ENCODE data around the gene DENND1A.
"Not testable (repeated sequence)": the region's sequence is repeated elsewhere in the genome, so short reads cannot be mapped to it uniquely, and the experiment has no call there.

DENND1A gene

DNA sequence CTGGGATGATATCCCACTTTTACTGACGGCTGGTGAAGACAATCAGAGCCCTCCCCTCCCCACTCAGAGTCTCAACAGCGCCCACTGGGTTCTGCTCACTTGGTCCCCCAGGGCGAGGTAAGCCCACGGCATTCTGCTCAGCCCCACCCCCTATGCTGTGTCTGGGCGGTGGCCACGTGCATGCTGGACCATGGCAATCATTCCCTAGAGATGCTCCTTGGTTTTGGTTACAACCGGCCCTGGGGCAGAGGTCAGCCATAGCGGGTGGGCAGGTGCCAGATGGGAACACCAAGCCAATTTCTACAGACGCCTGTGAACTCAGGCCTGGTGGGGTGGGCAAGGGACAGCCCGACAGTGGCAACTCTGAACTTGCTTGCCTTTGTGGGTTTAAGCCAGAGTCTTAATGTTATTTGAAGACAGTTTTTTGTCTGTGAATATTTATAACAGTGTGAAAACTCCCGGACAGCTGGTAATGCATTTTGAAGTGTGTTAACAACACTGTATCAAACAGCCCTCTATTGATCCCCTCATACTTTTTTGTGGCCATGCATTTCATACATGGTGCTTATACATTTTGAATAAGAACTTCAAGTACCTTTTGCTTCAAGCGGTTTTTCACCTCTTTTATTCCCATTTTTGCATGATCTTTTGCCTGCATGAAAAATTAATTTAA, 479.7 kb downstream of the DENND1A start:
- no peak for DNase-seq

DNA sequence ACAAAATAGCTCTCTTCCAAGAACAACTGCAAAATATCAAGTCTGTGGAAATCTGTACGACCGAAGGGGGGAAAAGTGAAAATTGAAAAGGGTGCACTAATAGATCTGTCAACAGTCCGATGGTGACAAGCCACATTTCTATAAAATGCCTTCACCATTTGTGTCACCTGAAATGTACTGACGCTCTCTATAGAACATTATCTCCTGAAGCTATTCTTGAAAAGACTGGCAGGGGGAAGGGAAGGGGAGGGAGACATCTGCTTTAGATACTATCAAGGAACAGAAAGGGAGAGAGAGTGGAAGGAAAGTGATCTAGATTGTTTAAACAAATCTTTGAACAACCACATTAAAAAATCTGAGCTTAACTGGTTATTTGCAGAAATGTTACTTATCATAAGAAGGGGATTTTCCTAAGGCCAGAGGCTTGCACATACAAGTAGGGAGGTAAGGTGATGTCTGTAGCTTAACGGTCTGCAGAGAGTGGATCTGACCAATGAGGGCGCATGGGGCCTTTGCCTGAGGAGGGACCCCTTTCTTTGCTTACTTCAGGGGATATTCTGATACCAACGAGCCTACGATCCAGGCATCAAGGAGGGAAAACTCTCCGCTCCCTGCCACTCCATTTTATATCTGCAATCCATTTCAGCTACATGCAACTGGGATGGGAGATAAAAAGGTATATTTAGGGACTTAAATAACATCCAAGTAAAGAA, 481.8 kb downstream of the DENND1A start:
- DNase-seq: no peak

DNA sequence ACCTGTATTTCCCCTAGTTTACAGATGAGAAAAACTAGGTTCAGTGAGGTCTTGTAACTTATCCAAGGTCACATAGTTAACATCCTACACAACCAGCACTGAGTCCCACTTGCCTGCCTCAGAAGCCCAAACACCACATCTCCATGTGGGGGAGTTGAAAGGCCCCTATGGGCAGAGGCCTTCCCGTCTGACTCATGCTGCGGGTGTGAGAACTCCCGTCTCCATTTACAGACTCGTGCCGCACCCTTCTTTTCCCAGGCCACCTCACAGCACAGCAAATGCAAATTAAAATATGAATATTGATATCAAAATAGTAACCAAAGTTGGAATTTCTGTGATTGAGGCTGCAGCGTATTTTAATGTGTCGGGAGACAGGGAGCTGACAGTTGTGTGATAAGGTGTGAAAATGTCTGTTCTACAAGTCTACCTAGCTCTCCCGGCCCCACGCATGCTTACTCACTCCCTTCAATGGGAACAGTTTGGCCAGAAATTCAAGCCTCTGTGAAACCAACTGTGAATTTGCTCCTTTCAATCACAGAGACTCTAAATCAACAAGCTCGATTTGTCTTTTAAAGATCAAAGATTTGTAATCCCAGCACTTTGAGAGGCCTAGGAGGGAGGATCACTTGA, 483.8 kb downstream of the DENND1A start:
- DNase-seq: peak; percentile 65

DNA sequence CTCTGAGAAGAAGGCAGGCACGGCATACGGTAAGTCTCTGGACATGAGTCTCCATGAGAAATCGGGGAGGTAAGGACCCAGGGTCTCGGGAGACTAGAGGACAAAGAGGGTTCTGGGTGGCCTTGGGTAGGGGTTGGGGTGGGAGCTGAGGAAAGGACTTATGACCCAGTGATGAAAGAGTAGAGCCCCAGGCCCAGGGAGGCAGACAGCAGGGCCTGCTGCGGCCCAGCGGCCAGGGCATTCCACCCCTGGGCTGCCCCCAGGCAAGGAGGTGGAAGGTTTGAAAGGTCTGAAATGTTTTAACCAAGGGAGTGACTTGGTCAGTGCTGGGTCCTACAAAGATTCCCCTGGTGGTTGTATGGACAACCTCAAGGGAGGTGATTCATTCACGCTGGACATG, 484.8 kb downstream of the DENND1A start:
- no peak for DNase-seq

DNA sequence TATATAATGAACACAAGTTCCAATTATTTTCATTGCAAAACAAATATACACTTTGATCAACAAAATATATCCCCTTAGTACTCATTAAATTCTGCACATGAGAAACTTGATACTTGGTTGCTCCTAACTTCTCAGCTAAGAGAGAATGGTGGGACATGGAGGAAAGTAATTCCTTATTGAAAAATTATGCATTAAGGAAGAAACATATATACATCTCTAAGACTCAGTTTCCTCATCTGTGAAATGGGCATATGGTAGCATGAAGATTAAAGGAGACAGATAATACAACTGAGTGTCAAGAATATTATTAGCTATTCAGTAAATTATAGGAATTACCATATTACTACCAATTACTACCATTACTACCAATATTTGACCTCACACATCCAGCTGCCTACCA, 488.2 kb downstream of the DENND1A start:
- no peak for DNase-seq

DNA sequence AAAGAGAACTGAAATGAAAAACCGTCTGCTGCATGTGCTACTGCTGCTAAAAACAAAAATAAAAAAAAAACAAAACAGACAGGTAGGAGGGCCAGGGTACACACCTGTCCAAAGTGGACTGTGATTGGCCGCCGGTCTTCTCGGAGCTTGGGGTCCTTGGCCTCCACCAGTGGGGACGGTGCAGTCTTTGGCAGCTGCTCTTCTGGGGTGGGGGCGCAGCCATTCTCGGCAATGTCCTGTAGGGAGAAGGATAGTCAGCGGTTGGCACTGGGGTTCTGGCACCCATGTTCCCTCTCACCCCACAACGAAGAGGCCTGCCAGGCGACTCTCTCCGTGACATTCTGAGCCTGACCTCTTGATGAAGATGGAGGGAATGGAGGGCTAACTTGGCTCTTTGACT, 489.7 kb downstream of the DENND1A start:
- no peak for DNase-seq

DNA sequence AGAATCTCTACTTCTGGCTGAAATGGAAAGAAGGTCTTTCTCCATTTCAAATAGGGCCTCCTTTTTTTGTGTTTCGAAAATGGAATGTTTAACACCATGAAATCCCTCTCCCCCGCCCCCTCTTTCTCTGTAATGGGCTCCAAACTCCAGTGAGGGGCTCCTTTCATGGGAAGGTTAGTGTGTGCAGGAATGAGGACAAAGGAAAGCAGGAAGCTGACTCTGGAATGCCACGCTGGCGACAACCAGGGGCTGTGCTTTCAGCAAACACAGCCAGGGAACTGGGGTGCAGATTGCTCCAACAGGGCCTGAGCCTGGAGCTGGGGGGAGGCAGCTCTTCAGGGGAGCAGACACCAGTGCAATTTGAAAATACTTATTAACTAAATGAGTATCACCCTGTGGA, 491.1 kb downstream of the DENND1A start:
- peak; percentile 16 for DNase-seq

DNA sequence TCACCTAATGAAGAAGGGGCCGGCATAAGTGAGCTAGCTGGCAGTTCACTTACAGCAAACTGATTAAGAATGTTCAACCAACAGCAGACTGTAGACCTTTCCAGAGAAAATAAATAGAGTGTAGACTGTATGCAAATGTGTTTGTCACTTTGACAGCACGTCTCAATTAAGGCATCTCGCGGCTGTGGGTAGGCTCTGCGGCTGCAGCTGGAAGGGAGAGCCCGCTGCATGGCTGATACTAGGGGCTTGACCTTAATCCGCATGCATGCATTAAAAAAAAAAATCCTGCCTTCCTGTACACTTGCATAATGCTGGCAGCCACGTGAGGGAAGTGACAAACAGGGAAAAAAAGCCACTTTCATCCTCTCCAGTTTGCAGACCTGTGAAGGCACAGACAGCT, 491.6 kb downstream of the DENND1A start:
- no peak for DNase-seq

DNA sequence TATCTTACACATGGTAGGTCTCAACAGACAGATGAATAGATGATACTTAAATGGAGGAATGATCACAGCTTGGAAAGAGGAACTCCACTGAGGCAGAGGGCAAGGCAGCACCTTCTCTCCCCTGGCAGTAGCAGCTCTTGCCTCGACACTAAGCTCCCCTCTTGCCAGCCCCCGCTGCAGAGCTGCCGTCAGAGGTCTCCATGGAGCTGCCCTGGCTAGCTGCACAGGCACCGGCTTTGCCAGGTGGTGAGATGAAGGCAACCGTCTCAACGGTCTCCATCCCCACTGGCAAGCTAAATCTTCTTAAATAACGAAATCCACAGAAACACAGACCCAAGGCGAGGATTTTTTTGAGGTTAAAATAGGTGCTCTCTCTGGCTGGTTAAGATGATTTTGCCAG, 492.7 kb downstream of the DENND1A start:
- DNase-seq: no peak

DNA sequence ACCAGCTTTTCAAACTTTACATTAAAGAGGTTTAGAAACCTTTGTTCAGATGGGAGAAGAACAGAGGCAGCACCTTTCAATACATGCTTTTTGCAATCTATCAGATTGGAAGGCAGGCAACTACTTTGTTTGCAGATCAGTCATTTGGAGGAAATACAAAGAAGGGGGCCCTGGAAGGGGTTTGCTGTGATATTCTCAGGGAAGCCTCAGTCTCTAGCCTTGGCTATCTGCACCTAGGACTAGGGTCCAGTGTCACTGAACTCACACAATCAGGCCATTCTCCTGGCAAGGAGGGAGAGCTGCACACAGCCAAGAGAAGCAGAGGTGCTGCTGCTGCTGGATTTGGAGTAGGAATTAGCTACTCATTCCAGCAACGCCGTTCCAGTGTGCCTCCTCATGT, 494.5 kb downstream of the DENND1A start:
- DNase-seq: no peak

DNA sequence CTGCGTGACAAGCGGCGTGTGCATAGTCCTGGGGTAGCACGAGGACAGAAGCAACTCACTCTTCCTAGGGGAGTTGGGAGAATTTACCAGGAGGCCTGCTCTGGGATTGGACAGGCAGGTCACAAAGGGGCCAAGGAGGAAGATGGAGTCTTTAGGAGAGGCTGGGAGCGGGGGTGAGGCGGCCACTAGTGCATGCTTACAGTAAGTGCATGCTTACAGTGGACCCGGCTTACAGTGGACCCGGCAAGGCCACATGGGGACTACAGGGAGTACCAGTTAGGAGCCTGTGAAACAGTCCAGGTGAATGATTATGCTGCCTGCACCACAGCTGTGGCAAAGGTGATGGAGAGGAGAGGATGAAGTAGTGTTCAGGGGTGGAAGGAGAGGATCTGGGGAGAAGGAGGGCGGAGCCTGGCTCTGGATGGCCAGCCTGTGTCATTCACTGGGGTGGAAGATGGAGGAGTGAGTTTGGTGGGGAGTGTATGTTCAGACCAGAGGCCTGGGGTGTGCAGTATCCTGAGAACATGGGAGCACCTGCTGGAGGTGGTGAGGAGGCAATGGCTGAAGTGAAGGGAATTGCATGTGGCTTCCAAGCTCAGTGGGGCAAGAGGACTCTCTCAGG, 495.2 kb downstream of the DENND1A start:
- DNase-seq: no peak

DNA sequence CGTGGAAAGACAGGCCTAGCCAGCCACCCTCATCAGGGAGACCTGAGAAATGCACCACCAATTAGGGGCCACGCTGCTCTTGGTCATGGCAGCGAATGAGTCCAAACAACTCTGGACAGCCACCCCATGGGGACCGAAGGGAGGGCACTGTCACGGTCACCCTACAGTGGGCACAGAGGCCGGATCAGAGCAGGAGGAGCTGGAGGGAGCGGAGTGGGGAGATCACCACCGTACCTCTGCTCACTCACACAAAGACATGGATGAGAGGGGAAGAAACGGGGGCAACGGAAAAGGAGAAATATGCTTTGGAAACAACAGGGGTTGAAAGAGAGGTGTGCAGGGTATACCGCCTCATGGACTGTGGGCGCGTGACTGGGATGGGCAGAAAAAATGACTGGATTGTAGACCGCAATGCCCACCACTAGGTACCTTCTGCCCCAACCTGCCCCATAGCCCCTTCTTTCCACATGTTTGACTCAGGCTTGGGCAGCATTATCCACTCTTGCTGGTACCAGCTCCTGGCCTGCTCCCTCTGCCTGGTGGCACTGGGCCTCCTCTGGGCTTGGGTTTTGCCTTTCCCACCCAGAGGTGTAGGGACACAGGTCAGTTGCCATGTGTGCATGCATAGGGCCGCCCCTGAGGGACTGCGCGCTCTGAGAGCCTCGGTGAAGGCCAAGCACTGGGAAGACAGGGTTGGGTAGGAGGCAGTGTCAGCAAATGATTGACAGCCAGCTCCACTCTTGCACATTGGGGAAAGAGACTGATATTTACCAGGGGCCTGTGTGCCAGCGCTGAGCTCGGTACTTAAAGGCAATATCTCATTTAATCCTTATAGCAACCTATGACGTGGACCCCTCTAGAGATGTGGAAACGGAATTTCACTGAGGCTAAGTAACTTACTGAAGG, 497.3 kb downstream of the DENND1A start:
- DNase-seq: no peak

DNA sequence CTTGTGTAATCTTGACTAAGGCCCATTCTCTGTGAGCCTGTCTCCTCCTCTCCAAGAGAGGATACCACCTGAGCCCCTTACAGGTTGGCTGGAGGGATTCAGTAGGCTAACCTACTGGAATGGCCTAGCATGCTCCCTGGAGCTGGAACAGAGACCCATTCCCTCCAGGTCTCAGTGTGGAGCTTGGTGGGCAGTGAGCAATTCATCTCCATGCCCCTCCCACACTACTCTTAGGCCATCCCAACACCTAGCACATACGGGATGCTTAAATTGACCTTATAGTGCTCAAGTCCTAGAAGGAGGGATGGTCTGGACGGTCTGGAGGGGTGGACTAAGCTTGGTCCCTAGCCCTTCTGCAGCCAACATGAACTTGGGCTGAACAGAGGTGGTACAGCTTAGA, 498.3 kb downstream of the DENND1A start:
- no peak for DNase-seq

DNA sequence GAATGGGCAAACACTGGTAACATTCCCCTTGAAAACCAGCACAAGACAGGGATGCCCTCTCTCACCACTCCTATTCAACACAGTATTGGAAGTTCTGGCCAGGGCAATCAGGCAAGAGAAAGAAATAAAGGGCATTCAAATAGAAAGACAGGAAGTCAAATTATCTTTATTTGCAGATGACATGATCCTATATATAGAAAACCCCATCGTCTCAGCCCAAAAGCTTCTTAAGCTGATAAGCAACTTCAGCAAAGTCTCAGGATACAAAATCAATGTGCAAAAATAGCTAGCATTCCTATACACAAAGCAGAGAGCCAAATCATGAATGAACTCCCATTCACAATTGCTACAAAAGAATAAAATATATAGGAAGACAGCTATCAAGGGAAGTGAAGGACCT, 501.5 kb downstream of the DENND1A start:
- DNase-seq: not testable (repeated sequence)

DNA sequence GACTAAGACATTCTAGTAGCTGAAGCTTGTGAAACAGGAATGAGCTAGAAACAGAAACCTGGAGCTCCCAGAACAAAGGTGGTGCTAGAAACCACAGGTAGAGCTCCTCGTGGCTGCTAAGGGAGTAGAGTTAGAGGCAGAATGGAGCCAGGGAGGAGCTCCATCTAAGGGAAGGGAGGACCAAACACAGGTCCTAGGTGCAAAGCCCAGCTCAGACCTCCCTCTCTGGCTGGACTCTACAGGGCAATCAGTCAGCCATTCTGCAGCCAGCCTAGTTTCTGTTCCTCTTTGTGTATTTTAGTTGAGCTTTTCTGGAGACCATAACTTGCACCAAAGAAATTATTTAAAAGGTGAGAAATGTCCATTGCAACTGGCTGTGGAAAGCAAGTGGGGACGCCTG, 503.5 kb downstream of the DENND1A start:
- no peak for DNase-seq

DNA sequence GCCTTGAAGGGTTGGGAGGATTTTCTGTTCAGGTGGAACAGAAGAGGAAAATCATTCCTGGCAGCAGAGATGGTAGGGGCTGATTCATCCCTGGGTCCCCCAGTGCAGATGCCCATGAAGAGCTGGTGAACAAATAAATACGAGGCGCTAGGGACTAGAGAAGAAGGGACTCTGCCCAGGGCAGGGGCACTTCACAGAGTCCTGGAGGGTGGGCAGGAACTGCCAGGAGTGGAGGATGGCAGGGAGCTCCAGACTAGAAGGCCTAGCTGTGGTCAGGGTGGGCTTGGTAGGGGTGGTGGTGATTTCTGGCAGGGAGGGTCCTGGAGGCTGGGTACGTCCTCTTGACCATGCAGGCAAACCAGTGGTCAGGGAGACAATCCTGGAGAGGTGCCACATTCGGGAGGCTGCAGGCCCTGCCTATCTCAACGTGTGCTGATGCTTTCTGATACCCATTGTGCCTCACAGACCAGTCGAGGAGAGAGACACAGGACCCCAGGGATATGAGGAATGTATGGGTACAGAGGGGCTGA, 504.0 kb downstream of the DENND1A start:
- DNase-seq: no peak

DNA sequence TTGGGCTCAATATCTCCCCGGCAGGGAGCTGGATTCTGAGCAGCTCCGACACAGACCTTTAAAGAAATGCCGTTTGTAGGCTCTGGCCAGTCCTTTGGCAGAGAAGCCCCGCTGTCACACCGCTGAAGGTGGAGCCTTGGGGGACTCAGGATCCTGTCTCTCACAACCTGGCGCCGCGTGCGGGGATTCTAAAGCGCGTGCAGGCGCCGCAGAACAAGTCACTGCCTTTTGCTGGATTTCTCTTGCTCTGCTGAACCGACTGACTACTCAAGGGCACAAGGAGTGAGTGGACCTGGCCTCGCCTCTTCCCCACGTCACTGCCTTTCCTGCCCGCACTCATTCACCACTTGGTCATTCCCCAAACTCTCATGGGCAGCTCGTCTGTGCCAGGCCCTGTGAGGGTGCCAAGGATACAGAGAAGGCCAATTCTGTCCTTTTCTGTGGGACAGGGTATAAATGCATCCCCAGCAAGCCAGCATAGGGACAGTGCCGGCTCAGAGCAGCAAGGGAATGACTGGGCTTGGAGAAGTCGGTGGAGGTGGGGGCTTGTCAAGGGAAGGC, 504.6 kb downstream of the DENND1A start:
- no peak for DNase-seq

DNA sequence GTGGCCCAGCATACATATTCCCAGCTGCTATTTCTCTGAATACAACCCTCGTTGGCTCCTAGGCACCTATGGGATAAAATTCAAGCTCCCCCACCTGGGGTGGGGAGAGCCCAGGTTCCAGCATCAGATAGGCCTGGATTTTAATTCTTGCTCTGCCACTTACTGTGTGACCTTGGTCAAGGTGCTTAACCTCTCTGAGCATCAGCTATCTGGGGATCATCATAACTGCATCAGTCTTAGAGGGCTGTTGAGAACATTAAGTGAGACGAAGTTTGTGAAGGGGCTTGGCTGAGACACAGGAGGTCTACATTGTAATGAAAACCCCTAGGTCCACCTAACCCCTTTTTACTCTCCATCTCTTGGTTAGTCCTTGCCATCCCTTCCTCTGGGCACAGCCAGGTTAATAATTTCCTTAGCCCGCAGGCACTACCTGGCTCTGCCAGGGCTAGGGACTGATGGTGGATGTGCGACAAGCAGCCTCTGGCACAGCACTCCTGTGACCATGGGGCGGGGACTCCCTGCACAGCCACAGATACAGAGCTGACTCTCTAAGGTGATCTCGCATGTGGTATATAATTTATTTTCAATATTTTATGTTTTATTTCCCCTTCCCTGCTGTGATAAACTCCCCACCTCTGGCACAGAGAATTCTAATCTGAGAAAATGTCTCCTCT, 505.2 kb downstream of the DENND1A start:
- DNase-seq: no peak

DNA sequence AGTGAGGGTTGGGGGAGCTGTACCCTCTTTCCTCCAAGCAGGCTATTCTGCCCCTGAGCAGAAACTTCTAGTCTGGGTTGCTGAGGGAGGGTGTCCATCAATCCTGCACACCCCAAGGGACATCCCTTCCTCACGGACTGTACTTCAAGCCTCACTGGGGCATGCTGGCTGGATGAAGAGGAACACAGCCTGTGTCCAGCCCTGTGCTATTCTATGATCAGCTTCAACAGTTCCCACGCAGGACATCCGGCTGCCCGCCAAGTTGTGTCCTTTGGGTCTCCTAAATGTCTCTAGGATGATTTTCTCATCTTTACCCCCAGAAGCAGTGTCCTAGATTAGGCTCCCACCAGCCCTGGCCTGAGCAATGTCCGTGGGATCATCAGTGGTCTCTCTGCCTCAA, 505.8 kb downstream of the DENND1A start:
- DNase-seq: no peak

DNA sequence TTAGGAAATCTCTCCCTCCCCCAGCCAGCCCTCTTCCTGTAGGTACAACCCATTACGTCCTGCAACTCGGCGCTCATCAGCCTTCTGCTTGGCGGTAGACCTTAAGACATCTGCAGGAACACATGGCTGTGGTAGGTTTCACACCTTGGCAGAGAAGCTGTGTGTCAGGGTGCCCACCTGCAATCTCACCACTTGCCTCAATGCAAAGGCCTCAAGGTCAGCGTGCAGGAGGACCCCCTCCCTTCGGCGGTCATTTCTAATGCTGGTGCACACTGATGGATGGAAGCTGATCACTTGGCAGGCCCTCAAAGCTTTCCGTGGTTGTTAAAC, 506.6 kb downstream of the DENND1A start:
- DNase-seq: no peak

DNA sequence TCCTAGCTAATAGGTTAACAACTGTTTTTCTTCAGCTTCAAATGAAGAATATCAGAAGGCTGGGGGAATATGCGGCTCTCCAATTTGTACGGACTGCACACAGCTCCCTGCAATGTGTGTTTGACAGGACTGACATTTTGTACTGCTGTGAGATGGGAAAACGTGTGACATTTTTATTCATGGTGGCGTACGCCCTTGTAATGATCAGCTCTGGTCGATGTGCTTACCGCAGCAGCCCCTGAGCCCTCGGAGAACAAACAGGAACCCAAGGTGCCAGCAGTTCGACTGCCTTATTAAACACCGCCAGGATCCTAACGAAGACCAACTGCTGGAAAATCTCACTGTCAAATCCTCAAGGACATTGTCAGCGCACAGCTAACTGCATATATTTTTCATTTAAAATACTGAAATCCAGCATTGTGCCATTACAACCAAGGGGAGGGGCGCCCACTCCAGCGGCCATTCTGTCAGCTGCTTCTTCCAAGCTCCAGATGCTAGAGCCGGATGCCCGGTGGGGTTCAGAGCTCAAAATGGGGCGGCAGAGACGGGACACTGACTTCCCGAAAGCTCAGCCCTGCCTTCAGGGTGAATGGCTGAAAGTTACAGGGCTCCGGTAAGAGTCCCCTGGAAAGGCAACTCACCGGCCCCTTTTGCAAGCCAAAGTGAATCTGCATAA, 507.2 kb downstream of the DENND1A start:
- DNase-seq: no peak
